ENCODE results near the gene YEATS2. TPM values are rescaled to one million over a fixed set of nuclear protein-coding genes. Genes with fewer than 3 reads are reported as not detected.

Gene YEATS2
- polyA plus RNA-seq, 3 donors, result 4.2 to 33.0 (median 5.0) TPM

DNA sequence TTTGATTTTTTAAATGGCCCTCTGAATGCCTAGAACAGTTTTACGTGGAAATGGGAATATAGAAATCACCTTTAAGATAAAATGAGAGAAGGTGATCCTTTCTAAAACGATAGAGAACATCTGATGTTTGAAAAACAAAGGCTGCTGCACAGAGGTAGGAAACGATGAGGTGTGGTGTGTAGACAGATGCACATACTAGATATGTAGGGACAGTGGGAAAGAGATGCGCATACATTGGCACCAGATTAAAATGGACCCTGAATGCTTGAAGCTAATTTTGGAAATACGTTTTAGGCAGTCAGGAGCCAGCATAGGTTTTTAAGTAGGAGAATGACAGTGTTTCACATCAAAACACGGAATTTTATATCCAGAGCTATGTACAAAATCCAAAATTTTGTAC is 98.8 kb downstream of the YEATS2 start:
- Mint-ChIP-seq H3K4me3 (no peak overlapping the region), H3K9me3 (no peaks in the 10 kb centered on the region), H3K27me3 (ENCODE audit: low read depth in 3 of 3) (no peaks in the 10 kb centered on the region), H3K4me1 (no peaks in the 10 kb centered on the region), H3K27ac (peak overlapping the region in 1 of 7 donors; percentile 0), H3K36me3 (peaks cover 66 to 92% of the 10 kb centered on the region in 2 donors)
- intact Hi-C loops (cut with micrococcal nuclease), result no loop called here
- Histone ChIP-seq H2AFZ (ENCODE audit: insufficient read depth, low read depth, low read length, poor library complexity, severe bottlenecking) (no peak overlapping the region), H3K4me1 (ENCODE audit: control insufficient read depth in 1 of 2, insufficient read depth in 2 of 2, low read length in 2 of 2) (no peaks in the 10 kb centered on the region), H3K9ac (ENCODE audit: insufficient read depth, low read length, poor library complexity, severe bottlenecking) (no peak overlapping the region), H3K4me3 (replicated peaks in 1 of 3; ENCODE audit: low read depth in 2 of 3, low read length in 3 of 3) (no peak overlapping the region), H3K79me2 (ENCODE audit: insufficient read depth, low read length) (no peaks in the 10 kb centered on the region), H3K9me3 (replicated peaks in 1 of 2; ENCODE audit: control insufficient read depth in 1 of 2, insufficient read depth in 1 of 2, low read length in 2 of 2) (no peaks in the 10 kb centered on the region), H3K27ac (ENCODE audit: low read depth in 1 of 2, low read length in 2 of 2) (no peak overlapping the region), H3K36me3 (replicated peaks in 1 of 2; ENCODE audit: control insufficient read depth in 1 of 2, insufficient read depth in 2 of 2, low read length in 2 of 2) (peaks cover 71 to 82% of the 10 kb centered on the region in 2 donors), H4K20me1 (ENCODE audit: insufficient read depth, low read length) (peaks cover 4% of the 10 kb centered on the region), H3K27me3 (ENCODE audit: control insufficient read depth in 2 of 2, insufficient read depth in 2 of 2, low read length in 2 of 2) (no peaks in the 10 kb centered on the region), H3K4me2 (replicated peaks; ENCODE audit: extremely low read depth, low read length, poor library complexity, severe bottlenecking) (no peak overlapping the region)
- TF ChIP-seq CTCF (IDR thresholded peaks at IDR 0.05), result no peak
- DNase-seq, result no peak
- WGBS (ENCODE audit: insufficient coverage), result 100% methylated on average over 3 of the region's 6 CpGs

DNA sequence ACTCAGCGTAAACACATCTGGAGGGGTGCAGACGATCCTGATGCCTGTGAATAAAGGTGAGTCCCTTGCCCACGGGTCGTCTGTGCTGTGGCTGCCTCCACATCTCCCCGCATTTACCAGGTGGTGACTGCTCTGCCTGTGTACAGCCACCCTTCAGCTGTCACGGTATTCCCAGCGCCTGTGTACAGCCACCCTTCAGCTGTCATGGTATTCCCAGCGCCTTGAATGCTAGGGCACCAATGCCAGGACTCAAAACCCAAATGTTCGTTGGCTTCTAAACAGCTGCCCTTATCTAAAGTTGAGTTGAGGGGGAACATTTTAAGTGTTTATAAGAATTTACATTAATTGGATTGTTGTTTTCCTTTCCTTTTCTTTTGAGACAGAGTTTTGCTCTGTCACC is 100.4 kb downstream of the YEATS2 start:
- WGBS (ENCODE audit: insufficient coverage), result 99% methylated on average over 8 of the region's 9 CpGs
- peak overlapping the region in 1 of 2 donors; percentile 31 for H3K27ac ChIP-seq (ENCODE audit: low read depth in 1 of 2, low read length in 2 of 2)
- H3K27me3 Mint-ChIP-seq (ENCODE audit: low read depth in 3 of 3), result no peaks in the 10 kb centered on the region
- no peak overlapping the region for H3K4me3 ChIP-seq (replicated peaks in 1 of 3; ENCODE audit: low read depth in 2 of 3, low read length in 3 of 3)
- peaks cover 68 to 95% of the 10 kb centered on the region in 2 donors for H3K36me3 Mint-ChIP-seq
- no peaks in the 10 kb centered on the region for H3K27me3 ChIP-seq (ENCODE audit: control insufficient read depth in 2 of 2, insufficient read depth in 2 of 2, low read length in 2 of 2)
- no peak for DNase-seq
- no peaks in the 10 kb centered on the region for H3K9me3 ChIP-seq (replicated peaks in 1 of 2; ENCODE audit: control insufficient read depth in 1 of 2, insufficient read depth in 1 of 2, low read length in 2 of 2)
- H3K36me3 ChIP-seq (replicated peaks in 1 of 2; ENCODE audit: control insufficient read depth in 1 of 2, insufficient read depth in 2 of 2, low read length in 2 of 2), result peaks cover 75 to 82% of the 10 kb centered on the region in 2 donors
- H3K4me3 Mint-ChIP-seq, result no peak overlapping the region
- H3K4me1 Mint-ChIP-seq, result no peaks in the 10 kb centered on the region
- H3K79me2 ChIP-seq (ENCODE audit: insufficient read depth, low read length), result no peaks in the 10 kb centered on the region
- intact Hi-C loops (cut with micrococcal nuclease), result no loop called here
- H3K9ac ChIP-seq (ENCODE audit: insufficient read depth, low read length, poor library complexity, severe bottlenecking), result no peak overlapping the region
- H4K20me1 ChIP-seq (ENCODE audit: insufficient read depth, low read length), result peaks cover 4% of the 10 kb centered on the region
- no peak for TF ChIP-seq CTCF (IDR thresholded peaks at IDR 0.05)
- H2AFZ ChIP-seq (ENCODE audit: insufficient read depth, low read depth, low read length, poor library complexity, severe bottlenecking), result no peak overlapping the region
- H3K4me1 ChIP-seq (ENCODE audit: control insufficient read depth in 1 of 2, insufficient read depth in 2 of 2, low read length in 2 of 2), result no peaks in the 10 kb centered on the region
- H3K4me2 ChIP-seq (replicated peaks; ENCODE audit: extremely low read depth, low read length, poor library complexity, severe bottlenecking), result no peak overlapping the region
- peak overlapping the region in 2 of 7 donors; percentile 8 to 67 for H3K27ac Mint-ChIP-seq
- H3K9me3 Mint-ChIP-seq, result no peaks in the 10 kb centered on the region
